Activated CD4-positive, alpha-beta T cell treated with anti-CD3 and anti-CD28 coated beads, Interleukin-2, amount 50 U/mL, for 24 hours (primary cell): ENCODE measurements around the gene PARVB.
"Not testable (repeated sequence)": the region's sequence is repeated elsewhere in the genome, so short reads cannot be mapped to it uniquely, and the experiment has no call there.

Source experiments
- DNase-seq, 2 donors: peaks; one replicate each; pipeline ENCODE4 v3.0.0-alpha.2; 2020; ENCODE audit warnings: low read depth in 1 of 2, low spot score in 1 of 2

The PARVB gene

GRCh38 chr22:43996981-43997265 lies 27.2 kb upstream of the PARVB start:
- no peak for DNase-seq

- no peak for DNase-seq
These were observed 25.3 kb upstream of the PARVB start for GRCh38 chr22:43998679-43999264.

GRCh38 chr22:43999378-43999777 lies 24.7 kb upstream of the PARVB start:
- DNase-seq, result no peak

GRCh38 chr22:44000123-44000522 lies 24.0 kb upstream of the PARVB start:
- no peak for DNase-seq

- DNase-seq, result no peak
These were observed 22.6 kb upstream of the PARVB start for GRCh38 chr22:44001521-44001920.

- no peak for DNase-seq
These were observed 21.8 kb upstream of the PARVB start for GRCh38 chr22:44002324-44002723.

GRCh38 chr22:44002997-44003396 lies 21.1 kb upstream of the PARVB start:
- DNase-seq, result no peak

GRCh38 chr22:44003405-44004103 lies 20.5 kb upstream of the PARVB start:
- DNase-seq, result no peak

- DNase-seq, result no peak
These were observed 20.0 kb upstream of the PARVB start for GRCh38 chr22:44004104-44004460.

GRCh38 chr22:44005524-44005923 lies 18.6 kb upstream of the PARVB start:
- DNase-seq, result no peak

- no peak for DNase-seq
These were observed 11.9 kb upstream of the PARVB start for GRCh38 chr22:44012162-44012561.

GRCh38 chr22:44012591-44012990 lies 11.5 kb upstream of the PARVB start:
- DNase-seq, result no peak

GRCh38 chr22:44014241-44014640 lies 9.9 kb upstream of the PARVB start:
- DNase-seq, result no peak

GRCh38 chr22:44016586-44016985 lies 7.5 kb upstream of the PARVB start:
- not testable (repeated sequence) for DNase-seq

- no peak for DNase-seq
These were observed 5.5 kb upstream of the PARVB start for GRCh38 chr22:44018594-44018993.

- DNase-seq, result no peak
These were observed 4.7 kb upstream of the PARVB start for GRCh38 chr22:44019416-44019815.

- no peak for DNase-seq
These were observed 4.3 kb upstream of the PARVB start for GRCh38 chr22:44019846-44020245.

GRCh38 chr22:44020981-44021380 lies 3.1 kb upstream of the PARVB start:
- no peak for DNase-seq

GRCh38 chr22:44023404-44024287 lies 456 bp upstream of the PARVB start:
- DNase-seq, result peak; percentile 9 to 20

GRCh38 chr22:44025171-44026065 lies 1.3 kb downstream of the PARVB start:
- DNase-seq, result no peak

GRCh38 chr22:44026066-44026629 lies 2.0 kb downstream of the PARVB start:
- no peak for DNase-seq
